Chondrocyte (in vitro differentiated cells): ENCODE measurements around the gene GFI1B. TPM values are rescaled to one million over a fixed set of nuclear protein-coding genes. Genes with fewer than 3 reads are reported as not detected.

Experiments used
- DNase-seq: peaks from one replicate; pipeline ENCODE4 v3.0.0; 2021; ENCODE audit warnings: mixed read lengths, low spot score
- H3K27ac Mint-ChIP-seq: one replicate; pipeline ENCODE4 v1.8.0; 2021; ENCODE audit warnings: mild to moderate bottlenecking, moderate library complexity, mixed read lengths; ENCODE audit not compliant: unreplicated experiment
- H3K27me3 Mint-ChIP-seq: 2 replicates; pipeline ENCODE4 v1.8.0; 2021; ENCODE audit warnings: low read depth, mixed read lengths
- H3K36me3 Mint-ChIP-seq: 2 replicates; pipeline ENCODE4 v1.8.0; 2021; ENCODE audit warnings: low read depth, mixed read lengths
- H3K4me1 Mint-ChIP-seq: 2 replicates; pipeline ENCODE4 v1.8.0; 2021; ENCODE audit warnings: low read depth, mild to moderate bottlenecking, mixed read lengths
- H3K4me3 Mint-ChIP-seq: one replicate; pipeline ENCODE4 v1.8.0; 2021; ENCODE audit warnings: mild to moderate bottlenecking, moderate library complexity, mixed read lengths; ENCODE audit not compliant: unreplicated experiment
- H3K9me3 Mint-ChIP-seq: 2 replicates; pipeline ENCODE4 v1.8.0; 2021; ENCODE audit warnings: low read depth, mixed read lengths
- total RNA-seq: library from RNA; stranded (reverse); gene quantifications from 3 replicates; pipeline ENCODE4 v1.2.1, GENCODE V29; 2021
- TF ChIP-seq, protein P1 (sequence below): fragments of 200-600 bp; sonication (generic); IDR thresholded peaks from 2 replicates; pipeline ENCODE4 v1.5.0; 2021; ENCODE audit warnings: antibody characterized with exemption, mild to moderate bottlenecking, moderate library complexity

Gene GFI1B
- total RNA-seq, 1 donor from 2014 or later = not detected

- Mint-ChIP-seq H3K9me3 (no peaks in the 10 kb centered on the region), H3K36me3 (no peaks in the 10 kb centered on the region), H3K27ac (no peak overlapping the region), H3K27me3 (peaks cover 37% of the 10 kb centered on the region), H3K4me1 (peaks cover 5% of the 10 kb centered on the region), H3K4me3 (no peak overlapping the region)
- TF ChIP-seq, protein P1, sequence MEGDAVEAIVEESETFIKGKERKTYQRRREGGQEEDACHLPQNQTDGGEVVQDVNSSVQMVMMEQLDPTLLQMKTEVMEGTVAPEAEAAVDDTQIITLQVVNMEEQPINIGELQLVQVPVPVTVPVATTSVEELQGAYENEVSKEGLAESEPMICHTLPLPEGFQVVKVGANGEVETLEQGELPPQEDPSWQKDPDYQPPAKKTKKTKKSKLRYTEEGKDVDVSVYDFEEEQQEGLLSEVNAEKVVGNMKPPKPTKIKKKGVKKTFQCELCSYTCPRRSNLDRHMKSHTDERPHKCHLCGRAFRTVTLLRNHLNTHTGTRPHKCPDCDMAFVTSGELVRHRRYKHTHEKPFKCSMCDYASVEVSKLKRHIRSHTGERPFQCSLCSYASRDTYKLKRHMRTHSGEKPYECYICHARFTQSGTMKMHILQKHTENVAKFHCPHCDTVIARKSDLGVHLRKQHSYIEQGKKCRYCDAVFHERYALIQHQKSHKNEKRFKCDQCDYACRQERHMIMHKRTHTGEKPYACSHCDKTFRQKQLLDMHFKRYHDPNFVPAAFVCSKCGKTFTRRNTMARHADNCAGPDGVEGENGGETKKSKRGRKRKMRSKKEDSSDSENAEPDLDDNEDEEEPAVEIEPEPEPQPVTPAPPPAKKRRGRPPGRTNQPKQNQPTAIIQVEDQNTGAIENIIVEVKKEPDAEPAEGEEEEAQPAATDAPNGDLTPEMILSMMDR = no peak
- no peak for DNase-seq
These were observed 8.7 kb upstream of the GFI1B start for GRCh38 chr9:132969783-132970182.

GRCh38 chr9:132970324-132971062, 8.0 kb upstream of the GFI1B start:
- Mint-ChIP-seq H3K4me1 (peaks cover 5% of the 10 kb centered on the region), H3K27me3 (peaks cover 43% of the 10 kb centered on the region), H3K9me3 (no peaks in the 10 kb centered on the region), H3K36me3 (no peaks in the 10 kb centered on the region), H3K27ac (no peak overlapping the region), H3K4me3 (no peak overlapping the region)
- TF ChIP-seq, protein P1 = no peak
- no peak for DNase-seq

GRCh38 chr9:132973166-132973565, 5.3 kb upstream of the GFI1B start:
- Mint-ChIP-seq H3K9me3 (no peaks in the 10 kb centered on the region), H3K4me1 (peaks cover 5% of the 10 kb centered on the region), H3K27ac (no peak overlapping the region), H3K27me3 (peaks cover 42% of the 10 kb centered on the region), H3K36me3 (no peaks in the 10 kb centered on the region), H3K4me3 (no peak overlapping the region)
- no peak for DNase-seq
- TF ChIP-seq, protein P1 = no peak

GRCh38 chr9:132973713-132974112, 4.8 kb upstream of the GFI1B start:
- TF ChIP-seq, protein P1 = no peak
- no peaks in the 10 kb centered on the region for H3K36me3 Mint-ChIP-seq
- no peak for DNase-seq
- H3K9me3 Mint-ChIP-seq = no peaks in the 10 kb centered on the region
- H3K27ac Mint-ChIP-seq = no peak overlapping the region
- peaks cover 5% of the 10 kb centered on the region for H3K4me1 Mint-ChIP-seq
- peaks cover 45% of the 10 kb centered on the region for H3K27me3 Mint-ChIP-seq
- no peak overlapping the region for H3K4me3 Mint-ChIP-seq

DNA sequence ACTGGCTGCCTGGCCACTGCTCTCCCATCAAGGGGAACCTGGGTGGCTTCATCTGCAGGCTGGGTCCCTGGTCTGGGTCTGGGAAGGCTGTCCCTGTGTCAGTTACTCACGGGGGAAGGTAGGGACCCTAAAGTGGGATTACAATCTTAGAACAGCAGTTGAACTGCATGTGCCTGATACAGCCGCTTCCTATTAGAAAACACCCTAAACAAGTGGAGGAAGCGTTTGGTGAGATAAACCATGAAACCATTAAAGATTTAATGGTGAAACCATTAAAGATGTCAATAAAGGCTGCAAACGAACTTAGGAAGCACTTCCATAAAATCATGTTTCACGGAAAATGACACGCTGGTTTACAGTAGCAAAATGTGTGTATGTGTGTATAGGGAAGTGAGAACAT, 2.5 kb upstream of the GFI1B start:
- no peaks in the 10 kb centered on the region for H3K9me3 Mint-ChIP-seq
- H3K4me3 Mint-ChIP-seq = no peak overlapping the region
- H3K27ac Mint-ChIP-seq = no peak overlapping the region
- H3K36me3 Mint-ChIP-seq = no peaks in the 10 kb centered on the region
- TF ChIP-seq, protein P1 = no peak
- peaks cover 55% of the 10 kb centered on the region for H3K27me3 Mint-ChIP-seq
- H3K4me1 Mint-ChIP-seq = peaks cover 5% of the 10 kb centered on the region
- DNase-seq = no peak
